HepG2 (cell line): ENCODE data around the gene DTNB. TPM values are rescaled to one million over a fixed set of nuclear protein-coding genes. Genes with fewer than 3 reads are reported as not detected.

Experiments
- CENPT ChIP-seq: sonication (generic); formaldehyde crosslinking; IDR thresholded peaks from 2 replicates; pipeline ENCODE4 v1.8.0; 2022; ENCODE audit warnings: low read depth, mild to moderate bottlenecking, moderate library complexity, missing genetic modification reagents
- FOXK1 ChIP-seq: sonication (generic); formaldehyde crosslinking; IDR thresholded peaks from 2 replicates; pipeline ENCODE4 v1.4.0; 2020; ENCODE audit warnings: low read depth, missing genetic modification reagents, borderline replicate concordance
- GTF2F1 ChIP-seq: fragments of 150-350 bp; IDR thresholded peaks from 2 replicates; pipeline ENCODE4 v1.6.1; 2014; ENCODE audit warnings: low read length
- HIVEP1 ChIP-seq: sonication (generic); formaldehyde crosslinking; IDR thresholded peaks from 2 replicates; pipeline ENCODE4 v1.4.0; 2020; ENCODE audit warnings: mild to moderate bottlenecking, missing genetic modification reagents
- KMT2B ChIP-seq: IDR thresholded peaks from 2 replicates; pipeline ENCODE4 v1.6.1; 2016; ENCODE audit warnings: missing genetic modification reagents, missing compliant biosample characterization
- MEIS1 ChIP-seq: sonication (generic); formaldehyde crosslinking; IDR thresholded peaks from 2 replicates; pipeline ENCODE4 v1.9.0; 2021; ENCODE audit warnings: mild to moderate bottlenecking, missing genetic modification reagents, moderate library complexity, borderline replicate concordance
- ZFP37 ChIP-seq: sonication (generic); formaldehyde crosslinking; IDR thresholded peaks from 2 replicates; pipeline ENCODE4 v1.4.0; 2020; ENCODE audit warnings: missing genetic modification reagents, borderline replicate concordance
- ZNF24 ChIP-seq: fragments of 450-650 bp; IDR thresholded peaks from 2 replicates; pipeline ENCODE4 v1.6.1; 2017; ENCODE audit warnings: antibody characterized with exemption, mild to moderate bottlenecking
- ZNF296 ChIP-seq: sonication (generic); formaldehyde crosslinking; conservative IDR thresholded peaks from 2 replicates; pipeline ENCODE4 v1.5.0; 2020; ENCODE audit warnings: mild to moderate bottlenecking, missing genetic modification reagents
- ZNF547 ChIP-seq: sonication (generic); formaldehyde crosslinking; IDR thresholded peaks from 2 replicates; pipeline ENCODE4 v1.5.1; 2020; ENCODE audit warnings: mild to moderate bottlenecking, missing genetic modification reagents
- ZNF768 ChIP-seq: sonication (generic); formaldehyde crosslinking; IDR thresholded peaks from 2 replicates; pipeline ENCODE4 v1.4.0; 2020; ENCODE audit warnings: missing genetic modification reagents
- polyA plus RNA-seq, 8 experiments: library from polyadenylated mRNA; depleted of rRNA in 3 of 8; stranded (reverse) in 7 of 8; unstranded in 1 of 8; fragments of >200 nt; fragmentation: Illumina TruSeq in 4 of 8; extraction: Trizol in 4 of 8; gene quantifications; 2 replicates each; pipeline versions ENCODE4 v1.2.1 to v1.2.3, GENCODE V29; 2011 to 2016; ENCODE audit warnings: low read depth in 4 of 8, missing spikeins in 1 of 8, mixed read lengths in 1 of 8; ENCODE audit not compliant: insufficient read depth in 1 of 8
- total RNA-seq, 5 experiments: library from RNA; depleted of rRNA; stranded (reverse); fragments of >200 nt; fragmentation: Illumina TruSeq; extraction: Trizol; gene quantifications; 2 replicates each; pipeline ENCODE4 v1.2.3, GENCODE V29; 2016; ENCODE audit warnings: low read depth in 1 of 5
- TF ChIP-seq, protein P1 (sequence below): sonication (generic); formaldehyde crosslinking; IDR thresholded peaks from 2 replicates; pipeline ENCODE4 v1.4.0; 2020; ENCODE audit warnings: missing genetic modification reagents
- TF ChIP-seq, protein P2 (sequence below): sonication (generic); formaldehyde crosslinking; IDR thresholded peaks from 2 replicates; pipeline ENCODE4 v1.4.0; 2020; ENCODE audit warnings: missing genetic modification reagents
- TF ChIP-seq, protein P3 (sequence below): sonication (generic); formaldehyde crosslinking; IDR thresholded peaks from 2 replicates; pipeline ENCODE4 v1.5.0; 2020; ENCODE audit warnings: mild to moderate bottlenecking, missing genetic modification reagents
- TF ChIP-seq, protein P4 (sequence below): sonication (generic); formaldehyde crosslinking; IDR thresholded peaks from 2 replicates; pipeline ENCODE4 v1.4.0; 2020; ENCODE audit warnings: missing genetic modification reagents
- TF ChIP-seq, protein P5 (sequence below): sonication (generic); formaldehyde crosslinking; IDR thresholded peaks from 2 replicates; pipeline ENCODE4 v1.5.1; 2020; ENCODE audit warnings: missing genetic modification reagents, mild to moderate bottlenecking, borderline replicate concordance

The DTNB gene
- total and polyA plus RNA-seq, 2 of the 13 experiments (the other 11 are each of a cell fraction or from before 2014, with no cell fraction given) = 14.4 to 23.9 TPM

DNA sequence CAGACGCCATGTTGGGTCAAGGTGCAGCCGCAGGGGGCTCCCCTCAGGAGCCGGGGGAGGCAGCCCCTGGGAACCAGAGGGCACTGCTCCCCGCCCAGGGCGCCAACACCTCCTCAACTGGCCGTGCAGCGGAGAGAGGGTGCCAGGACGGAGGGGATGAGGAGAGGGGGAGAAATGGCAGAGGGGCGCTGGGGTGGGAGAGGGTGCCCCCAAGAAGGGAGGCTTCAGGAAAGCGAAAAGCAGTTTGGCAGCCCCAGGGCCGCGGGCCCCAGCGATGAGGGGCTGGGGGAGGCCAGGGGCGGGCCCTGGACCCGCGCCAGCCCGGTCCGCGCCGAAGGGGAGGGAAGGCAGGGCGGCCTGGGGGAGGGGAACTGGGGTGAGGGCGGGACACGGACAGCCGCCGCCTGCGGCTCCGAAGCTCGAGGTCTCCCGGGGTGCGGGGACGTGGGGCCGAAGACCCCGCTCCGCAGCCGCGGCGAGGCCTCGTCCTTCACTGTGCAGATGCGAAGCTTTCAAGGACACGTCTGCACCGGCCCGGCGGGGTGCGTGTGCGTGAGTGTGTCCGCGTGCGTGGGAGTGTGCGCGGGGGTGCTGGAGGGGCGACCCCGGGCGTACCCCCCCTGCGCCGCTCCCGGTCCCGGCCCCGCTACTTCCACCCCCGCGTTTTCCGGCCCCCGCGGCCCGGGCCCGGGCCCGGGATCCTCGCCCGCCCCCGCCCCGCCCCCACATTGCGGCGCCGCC lies 333.0 kb downstream of the DTNB start (continued):
- TF ChIP-seq, protein P1, sequence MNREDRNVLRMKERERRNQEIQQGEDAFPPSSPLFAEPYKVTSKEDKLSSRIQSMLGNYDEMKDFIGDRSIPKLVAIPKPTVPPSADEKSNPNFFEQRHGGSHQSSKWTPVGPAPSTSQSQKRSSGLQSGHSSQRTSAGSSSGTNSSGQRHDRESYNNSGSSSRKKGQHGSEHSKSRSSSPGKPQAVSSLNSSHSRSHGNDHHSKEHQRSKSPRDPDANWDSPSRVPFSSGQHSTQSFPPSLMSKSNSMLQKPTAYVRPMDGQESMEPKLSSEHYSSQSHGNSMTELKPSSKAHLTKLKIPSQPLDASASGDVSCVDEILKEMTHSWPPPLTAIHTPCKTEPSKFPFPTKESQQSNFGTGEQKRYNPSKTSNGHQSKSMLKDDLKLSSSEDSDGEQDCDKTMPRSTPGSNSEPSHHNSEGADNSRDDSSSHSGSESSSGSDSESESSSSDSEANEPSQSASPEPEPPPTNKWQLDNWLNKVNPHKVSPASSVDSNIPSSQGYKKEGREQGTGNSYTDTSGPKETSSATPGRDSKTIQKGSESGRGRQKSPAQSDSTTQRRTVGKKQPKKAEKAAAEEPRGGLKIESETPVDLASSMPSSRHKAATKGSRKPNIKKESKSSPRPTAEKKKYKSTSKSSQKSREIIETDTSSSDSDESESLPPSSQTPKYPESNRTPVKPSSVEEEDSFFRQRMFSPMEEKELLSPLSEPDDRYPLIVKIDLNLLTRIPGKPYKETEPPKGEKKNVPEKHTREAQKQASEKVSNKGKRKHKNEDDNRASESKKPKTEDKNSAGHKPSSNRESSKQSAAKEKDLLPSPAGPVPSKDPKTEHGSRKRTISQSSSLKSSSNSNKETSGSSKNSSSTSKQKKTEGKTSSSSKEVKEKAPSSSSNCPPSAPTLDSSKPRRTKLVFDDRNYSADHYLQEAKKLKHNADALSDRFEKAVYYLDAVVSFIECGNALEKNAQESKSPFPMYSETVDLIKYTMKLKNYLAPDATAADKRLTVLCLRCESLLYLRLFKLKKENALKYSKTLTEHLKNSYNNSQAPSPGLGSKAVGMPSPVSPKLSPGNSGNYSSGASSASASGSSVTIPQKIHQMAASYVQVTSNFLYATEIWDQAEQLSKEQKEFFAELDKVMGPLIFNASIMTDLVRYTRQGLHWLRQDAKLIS (CRISPR knock-in tag) = no peak
- TF ChIP-seq, protein P2, sequence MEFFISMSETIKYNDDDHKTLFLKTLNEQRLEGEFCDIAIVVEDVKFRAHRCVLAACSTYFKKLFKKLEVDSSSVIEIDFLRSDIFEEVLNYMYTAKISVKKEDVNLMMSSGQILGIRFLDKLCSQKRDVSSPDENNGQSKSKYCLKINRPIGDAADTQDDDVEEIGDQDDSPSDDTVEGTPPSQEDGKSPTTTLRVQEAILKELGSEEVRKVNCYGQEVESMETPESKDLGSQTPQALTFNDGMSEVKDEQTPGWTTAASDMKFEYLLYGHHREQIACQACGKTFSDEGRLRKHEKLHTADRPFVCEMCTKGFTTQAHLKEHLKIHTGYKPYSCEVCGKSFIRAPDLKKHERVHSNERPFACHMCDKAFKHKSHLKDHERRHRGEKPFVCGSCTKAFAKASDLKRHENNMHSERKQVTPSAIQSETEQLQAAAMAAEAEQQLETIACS = no peak
- TF ChIP-seq KMT2B (CRISPR knock-in tag) (no peak), CENPT (CRISPR knock-in tag) (no peak), ZNF547 (CRISPR knock-in tag) (no peak), ZNF768 (CRISPR knock-in tag) (no peak), ZNF24 (no peak), HIVEP1 (CRISPR knock-in tag) (0 out of 2 replicates have a peak, but pooled peaks have one; percentile 33), FOXK1 (CRISPR knock-in tag) (no peak), ZNF296 (CRISPR knock-in tag) (no peak), GTF2F1 (no peak), ZFP37 (no peak), MEIS1 (CRISPR knock-in tag) (0 out of 2 replicates have a peak, but pooled peaks have one; percentile 34)
- TF ChIP-seq, protein P3, sequence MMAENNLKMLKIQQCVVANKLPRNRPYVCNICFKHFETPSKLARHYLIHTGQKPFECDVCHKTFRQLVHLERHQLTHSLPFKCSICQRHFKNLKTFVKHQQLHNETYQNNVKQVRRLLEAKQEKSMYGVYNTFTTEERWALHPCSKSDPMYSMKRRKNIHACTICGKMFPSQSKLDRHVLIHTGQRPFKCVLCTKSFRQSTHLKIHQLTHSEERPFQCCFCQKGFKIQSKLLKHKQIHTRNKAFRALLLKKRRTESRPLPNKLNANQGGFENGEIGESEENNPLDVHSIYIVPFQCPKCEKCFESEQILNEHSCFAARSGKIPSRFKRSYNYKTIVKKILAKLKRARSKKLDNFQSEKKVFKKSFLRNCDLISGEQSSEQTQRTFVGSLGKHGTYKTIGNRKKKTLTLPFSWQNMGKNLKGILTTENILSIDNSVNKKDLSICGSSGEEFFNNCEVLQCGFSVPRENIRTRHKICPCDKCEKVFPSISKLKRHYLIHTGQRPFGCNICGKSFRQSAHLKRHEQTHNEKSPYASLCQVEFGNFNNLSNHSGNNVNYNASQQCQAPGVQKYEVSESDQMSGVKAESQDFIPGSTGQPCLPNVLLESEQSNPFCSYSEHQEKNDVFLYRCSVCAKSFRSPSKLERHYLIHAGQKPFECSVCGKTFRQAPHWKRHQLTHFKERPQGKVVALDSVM = no peak
- TF ChIP-seq, protein P4, sequence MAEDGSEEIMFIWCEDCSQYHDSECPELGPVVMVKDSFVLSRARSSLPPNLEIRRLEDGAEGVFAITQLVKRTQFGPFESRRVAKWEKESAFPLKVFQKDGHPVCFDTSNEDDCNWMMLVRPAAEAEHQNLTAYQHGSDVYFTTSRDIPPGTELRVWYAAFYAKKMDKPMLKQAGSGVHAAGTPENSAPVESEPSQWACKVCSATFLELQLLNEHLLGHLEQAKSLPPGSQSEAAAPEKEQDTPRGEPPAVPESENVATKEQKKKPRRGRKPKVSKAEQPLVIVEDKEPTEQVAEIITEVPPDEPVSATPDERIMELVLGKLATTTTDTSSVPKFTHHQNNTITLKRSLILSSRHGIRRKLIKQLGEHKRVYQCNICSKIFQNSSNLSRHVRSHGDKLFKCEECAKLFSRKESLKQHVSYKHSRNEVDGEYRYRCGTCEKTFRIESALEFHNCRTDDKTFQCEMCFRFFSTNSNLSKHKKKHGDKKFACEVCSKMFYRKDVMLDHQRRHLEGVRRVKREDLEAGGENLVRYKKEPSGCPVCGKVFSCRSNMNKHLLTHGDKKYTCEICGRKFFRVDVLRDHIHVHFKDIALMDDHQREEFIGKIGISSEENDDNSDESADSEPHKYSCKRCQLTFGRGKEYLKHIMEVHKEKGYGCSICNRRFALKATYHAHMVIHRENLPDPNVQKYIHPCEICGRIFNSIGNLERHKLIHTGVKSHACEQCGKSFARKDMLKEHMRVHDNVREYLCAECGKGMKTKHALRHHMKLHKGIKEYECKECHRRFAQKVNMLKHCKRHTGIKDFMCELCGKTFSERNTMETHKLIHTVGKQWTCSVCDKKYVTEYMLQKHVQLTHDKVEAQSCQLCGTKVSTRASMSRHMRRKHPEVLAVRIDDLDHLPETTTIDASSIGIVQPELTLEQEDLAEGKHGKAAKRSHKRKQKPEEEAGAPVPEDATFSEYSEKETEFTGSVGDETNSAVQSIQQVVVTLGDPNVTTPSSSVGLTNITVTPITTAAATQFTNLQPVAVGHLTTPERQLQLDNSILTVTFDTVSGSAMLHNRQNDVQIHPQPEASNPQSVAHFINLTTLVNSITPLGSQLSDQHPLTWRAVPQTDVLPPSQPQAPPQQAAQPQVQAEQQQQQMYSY (CRISPR knock-in tag) = peak; percentile 50
- TF ChIP-seq, protein P5, sequence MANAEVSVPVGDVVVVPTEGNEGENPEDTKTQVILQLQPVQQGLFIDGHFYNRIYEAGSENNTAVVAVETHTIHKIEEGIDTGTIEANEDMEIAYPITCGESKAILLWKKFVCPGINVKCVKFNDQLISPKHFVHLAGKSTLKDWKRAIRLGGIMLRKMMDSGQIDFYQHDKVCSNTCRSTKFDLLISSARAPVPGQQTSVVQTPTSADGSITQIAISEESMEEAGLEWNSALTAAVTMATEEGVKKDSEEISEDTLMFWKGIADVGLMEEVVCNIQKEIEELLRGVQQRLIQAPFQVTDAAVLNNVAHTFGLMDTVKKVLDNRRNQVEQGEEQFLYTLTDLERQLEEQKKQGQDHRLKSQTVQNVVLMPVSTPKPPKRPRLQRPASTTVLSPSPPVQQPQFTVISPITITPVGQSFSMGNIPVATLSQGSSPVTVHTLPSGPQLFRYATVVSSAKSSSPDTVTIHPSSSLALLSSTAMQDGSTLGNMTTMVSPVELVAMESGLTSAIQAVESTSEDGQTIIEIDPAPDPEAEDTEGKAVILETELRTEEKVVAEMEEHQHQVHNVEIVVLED (CRISPR knock-in tag) = 0 out of 2 replicates have a peak, but pooled peaks have one; percentile 24
